Suppressor macrophage treated with lipopolysaccharide for 4 hours (primary cell): ENCODE data around the gene TM4SF5.
"Not testable (repeated sequence)": the region's sequence is repeated elsewhere in the genome, so short reads cannot be mapped to it uniquely, and the experiment has no call there.

Experiments
- DNase-seq: peaks from one replicate; pipeline ENCODE4 v3.0.0-alpha.2; 2020

TM4SF5 gene

GRCh38 chr17:4790705-4791088 is 19.0 kb downstream of the TM4SF5 start:
- DNase-seq, result no peak

DNA sequence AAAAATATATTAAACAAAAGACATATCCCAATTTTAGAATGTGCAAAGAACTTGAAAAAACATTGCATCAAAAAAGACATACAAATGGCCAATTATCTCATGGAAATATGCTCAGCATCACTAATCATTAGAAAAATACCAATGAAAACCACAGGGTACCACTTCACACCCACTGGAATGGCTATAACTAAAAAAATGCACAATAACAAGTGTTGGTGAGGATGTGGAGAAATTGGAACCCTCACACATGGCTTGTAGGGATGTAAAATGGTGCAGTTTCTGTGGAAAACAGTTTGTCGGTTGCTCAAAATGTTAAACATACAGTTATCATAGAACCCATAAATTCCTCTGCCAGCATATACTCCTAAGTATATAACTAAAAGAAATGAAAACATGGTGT is 23.5 kb downstream of the TM4SF5 start:
- DNase-seq, result no peak

- DNase-seq, result peak; percentile 55
These were observed 24.9 kb downstream of the TM4SF5 start for GRCh38 chr17:4796552-4796920.

DNA sequence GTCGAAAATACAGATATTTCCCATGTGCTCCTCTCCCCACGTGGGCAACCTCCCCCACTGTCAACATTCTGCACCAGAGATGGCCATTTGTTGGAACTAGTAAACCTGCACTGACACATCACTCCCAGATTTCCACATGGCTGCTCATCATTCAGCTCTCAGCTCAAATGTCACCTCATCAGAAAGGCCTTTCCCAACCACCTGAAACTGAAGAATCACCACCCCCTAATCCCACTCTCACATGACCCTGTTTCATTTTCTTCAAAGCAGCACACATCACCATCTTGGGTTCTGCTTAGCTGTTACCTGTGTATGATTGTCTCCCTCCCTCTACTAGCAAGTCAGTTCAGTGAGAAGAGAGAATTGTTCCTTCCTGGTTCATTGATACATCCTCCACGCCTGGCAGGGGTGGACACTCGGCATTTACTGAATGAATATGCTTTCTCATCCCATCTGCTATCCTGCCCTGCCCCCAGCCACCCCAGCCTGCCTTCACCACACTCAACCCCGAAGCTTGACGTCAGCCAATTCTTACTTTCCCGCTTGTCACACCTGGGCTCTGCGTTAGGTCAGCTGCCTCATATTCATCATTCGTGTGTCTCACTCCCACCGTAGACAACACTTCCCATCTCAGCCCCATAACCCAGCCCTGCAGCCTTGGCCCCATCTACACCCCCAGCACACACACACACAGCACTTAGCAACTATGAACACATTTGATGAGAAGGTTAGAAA is 28.9 kb downstream of the TM4SF5 start:
- DNase-seq, result no peak

GRCh38 chr17:4802228-4802627 is 30.5 kb downstream of the TM4SF5 start, which contains the start of gene C17orf114:
TSS of gene C17orf114 (minus strand) at chr17:4802328.
- DNase-seq, result no peak

DNA sequence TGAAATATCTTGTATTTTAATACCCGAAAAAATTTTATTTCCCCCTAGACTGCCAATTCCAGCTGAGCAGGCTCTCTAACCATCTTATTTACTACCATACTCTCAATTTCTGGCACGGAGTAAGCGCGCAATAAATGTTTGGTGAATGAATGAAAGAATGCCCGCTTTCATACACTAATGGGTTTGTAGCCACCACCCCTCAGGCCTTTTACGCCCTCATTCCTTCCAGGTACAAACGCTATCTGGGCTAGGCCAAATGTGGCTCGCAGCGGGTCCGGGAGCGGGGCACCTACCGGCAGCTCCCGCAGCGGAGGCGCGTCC is 34.7 kb downstream of the TM4SF5 start:
- no peak for DNase-seq

DNA sequence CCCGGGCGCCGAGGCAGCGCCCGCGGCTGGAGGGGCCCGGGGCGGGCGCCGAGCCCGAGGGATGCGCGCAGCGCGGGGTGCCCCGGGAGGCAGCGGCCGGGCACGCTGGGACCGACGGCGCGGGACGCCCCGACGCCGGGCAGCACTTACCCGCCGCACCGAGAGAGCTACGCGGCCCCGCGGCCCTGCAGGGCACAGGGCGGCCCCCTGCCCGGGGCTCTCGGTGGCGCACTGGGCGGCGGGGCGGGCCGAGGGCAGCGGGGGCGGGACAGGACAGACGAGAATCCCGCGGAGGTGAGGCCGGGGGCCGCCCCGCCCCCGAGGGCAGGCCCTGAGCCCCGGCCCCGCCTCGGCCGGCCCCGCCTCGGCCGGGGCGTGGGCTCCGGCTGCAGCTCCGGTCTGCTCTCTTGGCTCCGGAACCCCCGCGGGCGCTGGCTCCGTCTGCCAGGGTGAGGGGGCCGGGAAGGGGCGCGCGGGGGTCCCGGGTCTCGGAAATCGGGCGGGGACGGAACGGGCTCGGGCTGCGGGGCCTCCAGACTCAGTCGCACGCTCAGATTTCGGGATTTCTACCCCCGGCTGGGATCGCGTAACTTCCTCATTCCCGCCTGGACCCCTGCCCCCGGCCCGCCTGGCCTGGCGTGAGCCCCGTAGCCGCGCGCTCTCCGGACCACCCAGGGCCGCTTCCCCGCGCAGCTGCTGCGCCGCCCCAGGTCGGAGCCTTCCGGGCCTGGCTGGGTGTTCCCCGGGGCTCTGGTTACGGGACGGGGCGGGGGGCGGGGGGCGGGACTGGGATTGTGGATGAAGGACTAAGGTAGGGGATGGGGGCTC is 35.3 kb downstream of the TM4SF5 start, which contains the start of gene PLD2:
TSS of gene PLD2 (plus strand) at position 376 of the 828 bp plus-strand sequence. CDS start 621 bp downstream, outside the sequence.
- DNase-seq, result peak; percentile 94

DNA sequence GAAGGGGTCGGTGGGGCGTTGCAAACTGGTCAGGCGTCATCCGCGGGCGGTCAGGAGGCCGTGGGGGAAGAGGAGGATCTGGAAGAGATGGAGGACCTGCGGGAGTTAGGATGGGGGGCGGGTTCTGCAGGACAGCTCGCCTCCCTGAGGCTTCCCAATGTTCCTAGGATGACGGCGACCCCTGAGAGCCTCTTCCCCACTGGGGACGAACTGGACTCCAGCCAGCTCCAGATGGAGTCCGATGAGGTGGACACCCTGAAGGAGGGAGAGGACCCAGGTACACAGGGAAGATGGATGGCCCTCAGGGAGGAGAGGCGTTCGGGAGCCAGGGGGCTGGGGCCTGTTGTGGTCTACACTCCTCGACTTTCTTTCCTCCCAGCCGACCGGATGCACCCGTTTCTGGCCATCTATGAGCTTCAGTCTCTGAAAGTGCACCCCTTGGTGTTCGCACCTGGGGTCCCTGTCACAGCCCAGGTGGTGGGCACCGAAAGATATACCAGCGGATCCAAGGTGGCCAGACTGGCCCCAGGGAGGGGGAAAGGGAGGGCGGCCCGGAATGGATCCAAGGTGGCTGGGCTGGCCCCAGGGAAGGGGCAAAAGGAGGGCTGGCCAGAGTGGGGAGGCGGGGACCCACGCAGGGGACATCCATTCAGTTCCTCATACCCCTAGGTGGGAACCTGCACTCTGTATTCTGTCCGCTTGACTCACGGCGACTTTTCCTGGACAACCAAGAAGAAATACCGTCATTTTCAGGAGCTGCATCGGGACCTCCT is 36.1 kb downstream of the TM4SF5 start:
- no peak for DNase-seq

GRCh38 chr17:4808378-4808767 is 36.7 kb downstream of the TM4SF5 start:
- no peak for DNase-seq

DNA sequence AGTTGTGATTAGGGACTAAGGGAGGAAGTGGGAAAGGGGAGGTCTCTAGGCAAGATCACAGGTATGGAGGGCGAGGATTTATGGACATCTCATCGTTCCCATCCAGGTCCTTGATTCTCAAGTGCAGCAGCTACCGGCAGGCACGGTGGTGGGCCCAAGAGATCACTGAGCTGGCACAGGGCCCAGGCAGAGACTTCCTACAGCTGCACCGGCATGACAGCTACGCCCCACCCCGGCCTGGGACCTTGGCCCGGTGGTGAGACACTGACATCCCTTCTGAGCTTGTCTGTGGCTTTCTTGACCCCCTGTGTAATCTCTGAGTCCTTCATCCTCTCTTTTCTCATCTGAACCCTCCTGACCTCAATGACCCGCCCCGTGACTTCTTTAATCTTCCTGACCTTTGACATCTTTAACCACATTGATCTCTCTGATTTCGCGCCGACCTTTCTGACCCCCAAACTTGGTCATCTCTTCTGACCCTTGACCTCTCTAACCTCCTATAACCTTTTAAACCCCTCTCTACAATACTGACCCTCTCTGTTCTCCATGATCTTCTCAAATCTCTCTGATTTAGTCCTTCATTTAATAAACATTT is 39.1 kb downstream of the TM4SF5 start:
- DNase-seq, result no peak

DNA sequence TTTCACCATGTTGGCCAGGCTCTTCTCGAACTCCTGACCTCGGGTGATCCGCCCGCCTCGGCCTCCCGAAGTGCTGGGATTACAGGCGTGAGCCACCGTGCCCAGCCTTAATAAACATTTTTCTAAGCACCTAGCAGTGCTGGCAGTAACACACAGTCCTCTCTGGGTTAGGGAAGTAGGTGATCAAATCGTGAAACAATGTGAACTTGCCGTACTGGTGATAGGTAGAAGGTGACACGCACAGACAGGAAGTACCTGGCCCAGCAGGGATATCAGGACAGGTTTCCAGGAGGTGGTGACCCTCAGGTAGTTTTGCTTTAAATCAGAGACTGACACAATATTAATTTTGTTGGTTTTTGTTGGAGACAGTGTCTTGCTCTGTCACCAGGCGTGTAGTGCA is 39.8 kb downstream of the TM4SF5 start:
- DNase-seq, result no peak

- no peak for DNase-seq
These were observed 41.0 kb downstream of the TM4SF5 start for GRCh38 chr17:4812690-4813089.

DNA sequence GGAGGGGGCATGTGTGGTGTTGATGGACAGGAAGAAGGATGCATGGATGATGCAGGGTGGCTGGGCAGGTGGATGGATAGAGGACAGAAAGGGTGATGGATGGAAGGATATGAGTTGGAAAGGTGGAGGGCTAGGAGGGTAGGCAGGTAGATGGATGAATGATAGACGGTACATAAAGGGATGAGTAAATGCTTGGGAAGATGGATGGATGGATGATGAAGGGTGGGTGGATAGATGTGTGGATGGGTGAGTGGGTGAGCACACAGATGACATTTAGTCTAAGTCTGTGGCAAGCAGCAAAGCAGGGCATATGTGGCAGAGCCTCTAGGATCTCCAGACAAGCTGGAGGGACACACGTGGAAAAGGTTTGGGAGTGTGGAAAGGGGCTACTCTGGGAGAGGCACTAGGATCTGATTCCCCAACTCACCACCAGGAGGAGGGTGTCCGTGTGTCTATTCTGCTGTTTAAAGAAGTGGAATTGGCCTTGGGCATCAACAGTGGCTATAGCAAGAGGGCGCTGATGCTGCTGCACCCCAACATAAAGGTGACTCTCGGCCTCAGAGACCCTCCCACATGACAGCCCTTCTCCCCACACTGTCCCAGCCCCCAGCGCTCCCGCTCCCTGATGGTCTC is 43.5 kb downstream of the TM4SF5 start:
- no peak for DNase-seq

DNA sequence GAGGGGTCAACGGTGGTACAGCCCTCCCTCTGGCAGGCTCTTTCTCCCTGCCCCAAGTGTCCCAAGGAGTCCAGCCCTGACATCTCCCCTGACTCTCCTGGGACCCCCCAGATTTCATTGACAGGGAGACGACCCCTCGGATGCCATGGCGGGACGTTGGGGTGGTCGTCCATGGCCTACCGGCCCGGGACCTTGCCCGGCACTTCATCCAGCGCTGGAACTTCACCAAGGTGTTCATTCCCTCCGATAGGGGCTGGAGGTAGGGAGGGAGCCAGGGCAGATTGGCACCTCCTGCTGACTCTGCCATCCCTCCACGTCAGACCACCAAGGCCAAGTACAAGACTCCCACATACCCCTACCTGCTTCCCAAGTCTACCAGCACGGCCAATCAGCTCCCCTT is 45.1 kb downstream of the TM4SF5 start:
- no peak for DNase-seq

- DNase-seq, result no peak
These were observed 46.6 kb downstream of the TM4SF5 start for GRCh38 chr17:4818276-4818675.

DNA sequence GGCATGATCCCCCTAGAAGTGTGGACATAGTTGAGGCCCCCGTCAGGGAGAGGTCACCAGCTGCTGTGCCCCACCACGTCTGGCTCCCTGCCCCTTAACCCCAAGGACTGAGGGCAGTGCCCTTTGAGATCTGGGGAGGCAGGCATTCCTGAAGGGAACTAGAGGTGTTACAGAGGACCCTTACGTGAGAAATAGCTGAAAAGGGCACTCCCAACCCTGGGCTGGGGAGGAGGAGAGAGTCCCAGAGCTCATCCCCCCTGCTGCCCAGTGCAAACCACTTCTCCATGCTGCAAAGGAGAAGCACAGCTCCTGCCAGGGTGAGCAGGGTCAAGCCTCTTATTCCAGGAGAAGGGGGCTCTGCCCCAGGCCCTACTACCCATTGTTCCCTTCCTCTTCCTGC is 51.1 kb downstream of the TM4SF5 start:
- DNase-seq, result no peak

DNA sequence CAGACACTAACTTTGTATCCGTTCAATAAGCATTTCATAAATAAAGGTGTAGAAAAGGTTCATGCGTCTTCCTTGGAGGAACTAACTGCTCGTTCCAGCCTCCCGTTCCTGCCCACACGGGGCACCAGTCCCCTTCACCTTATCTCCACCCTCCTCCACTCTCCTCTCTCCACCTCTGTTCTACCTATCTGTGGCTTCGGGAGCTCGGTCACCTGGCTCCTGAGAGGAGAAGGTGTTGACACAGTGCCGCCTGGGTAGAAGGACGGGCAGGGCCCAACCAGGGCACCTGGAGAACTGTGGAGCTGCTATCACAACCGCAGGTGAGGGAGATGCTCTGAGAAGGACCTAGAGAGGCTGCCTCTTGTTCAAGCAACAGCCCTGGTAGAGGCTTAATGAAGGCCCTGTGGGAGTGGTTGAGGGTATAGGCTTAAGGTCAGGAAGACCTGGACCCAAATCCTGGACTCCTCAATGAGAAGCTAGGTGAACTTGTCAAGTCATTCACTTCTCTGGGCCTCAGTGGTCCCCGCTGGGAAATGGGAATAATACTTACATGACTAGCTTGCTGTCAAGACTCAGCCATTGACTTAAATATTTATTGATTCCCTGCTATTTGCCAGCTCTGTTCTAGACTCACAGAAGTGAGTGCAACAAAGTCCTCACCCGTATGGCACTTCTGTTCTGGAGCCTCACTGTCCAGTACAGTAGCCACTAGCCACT is 51.8 kb downstream of the TM4SF5 start:
- no peak for DNase-seq

DNA sequence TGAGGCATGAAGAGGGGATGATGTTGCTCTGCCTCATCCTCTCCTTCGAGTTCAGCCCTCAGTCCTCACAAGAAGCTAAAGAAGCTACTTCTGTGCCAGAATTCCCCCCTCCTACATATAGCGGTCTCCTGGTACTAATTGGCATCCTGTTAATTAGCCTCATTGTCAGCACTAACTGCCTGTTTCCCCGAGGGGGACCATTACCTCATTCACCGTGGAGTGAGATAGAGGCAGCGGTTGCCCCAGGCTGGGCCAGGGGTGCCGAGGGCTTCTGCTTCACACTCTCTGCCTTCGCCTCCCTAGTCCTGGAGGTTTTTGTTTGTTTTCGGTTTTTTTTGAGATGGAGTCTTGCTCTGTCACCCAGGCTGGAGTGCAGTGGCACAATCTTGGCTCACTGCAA is 55.7 kb downstream of the TM4SF5 start:
- no peak for DNase-seq

DNA sequence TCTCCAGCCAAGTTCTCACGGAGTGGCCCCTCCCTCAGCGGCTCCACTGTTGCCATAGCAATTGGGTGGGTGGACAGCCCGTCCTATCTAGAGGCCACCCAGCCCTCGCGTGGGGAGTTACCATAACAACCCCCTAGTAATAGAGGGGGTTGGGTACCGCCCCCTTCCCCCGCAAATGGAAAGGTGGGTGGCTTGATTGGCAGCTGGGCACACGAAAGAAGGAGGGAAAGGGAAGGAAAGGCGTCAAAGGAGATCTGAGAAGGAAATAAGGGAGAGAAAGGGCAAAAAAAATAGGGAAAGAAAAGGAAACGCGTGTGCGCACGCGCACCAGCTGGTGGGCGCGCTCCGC is 61.1 kb downstream of the TM4SF5 start:
- DNase-seq, result not testable (repeated sequence)
